ENCODE data around the gene ABHD1. TPM values are rescaled to one million over a fixed set of nuclear protein-coding genes. Genes with fewer than 3 reads are reported as not detected.

Gene ABHD1
- total RNA-seq, 1 experiment from 2014 or later, result 0.18 TPM

DNA sequence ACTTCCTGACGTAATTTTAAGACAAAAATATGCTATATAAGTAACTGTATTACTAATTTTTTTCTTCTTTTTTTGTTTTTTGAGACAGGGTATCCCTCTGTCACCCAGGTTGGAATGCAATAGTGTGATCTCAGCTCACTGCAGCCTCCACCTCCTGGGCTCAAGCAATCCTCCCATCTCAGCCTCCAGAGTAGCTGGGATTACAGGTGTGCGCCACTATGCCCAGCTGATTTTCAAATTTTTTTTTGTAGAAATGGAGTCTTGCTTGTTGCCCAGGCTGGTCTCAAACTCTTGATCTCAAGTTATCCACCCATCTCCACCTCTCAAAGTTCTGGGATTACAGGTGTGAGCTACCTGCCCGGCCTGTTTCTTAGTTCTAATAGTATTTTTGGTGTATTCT lies 54.9 kb downstream of the ABHD1 start:
- Histone ChIP-seq H3K27me3 (replicated peaks; ENCODE audit: control insufficient read depth, insufficient read depth, low read length) (no peaks in the 10 kb centered on the region), H3K36me3 (ENCODE audit: control insufficient read depth, insufficient read depth, low read length) (no peaks in the 10 kb centered on the region), H3K4me1 (peaks cover 5% of the 10 kb centered on the region), H3K4me3 (ENCODE audit: low read depth, low read length) (no peak overlapping the region), H3K9me3 (no peaks in the 10 kb centered on the region)
- H3K27me3 Mint-ChIP-seq (ENCODE audit: insufficient read depth, unreplicated experiment), result no peaks in the 10 kb centered on the region
- TF ChIP-seq, protein P1, sequence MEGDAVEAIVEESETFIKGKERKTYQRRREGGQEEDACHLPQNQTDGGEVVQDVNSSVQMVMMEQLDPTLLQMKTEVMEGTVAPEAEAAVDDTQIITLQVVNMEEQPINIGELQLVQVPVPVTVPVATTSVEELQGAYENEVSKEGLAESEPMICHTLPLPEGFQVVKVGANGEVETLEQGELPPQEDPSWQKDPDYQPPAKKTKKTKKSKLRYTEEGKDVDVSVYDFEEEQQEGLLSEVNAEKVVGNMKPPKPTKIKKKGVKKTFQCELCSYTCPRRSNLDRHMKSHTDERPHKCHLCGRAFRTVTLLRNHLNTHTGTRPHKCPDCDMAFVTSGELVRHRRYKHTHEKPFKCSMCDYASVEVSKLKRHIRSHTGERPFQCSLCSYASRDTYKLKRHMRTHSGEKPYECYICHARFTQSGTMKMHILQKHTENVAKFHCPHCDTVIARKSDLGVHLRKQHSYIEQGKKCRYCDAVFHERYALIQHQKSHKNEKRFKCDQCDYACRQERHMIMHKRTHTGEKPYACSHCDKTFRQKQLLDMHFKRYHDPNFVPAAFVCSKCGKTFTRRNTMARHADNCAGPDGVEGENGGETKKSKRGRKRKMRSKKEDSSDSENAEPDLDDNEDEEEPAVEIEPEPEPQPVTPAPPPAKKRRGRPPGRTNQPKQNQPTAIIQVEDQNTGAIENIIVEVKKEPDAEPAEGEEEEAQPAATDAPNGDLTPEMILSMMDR (IDR thresholded peaks at IDR 0.05; ENCODE audit: insufficient read depth in 1 of 2, low read depth in 1 of 2, low read length in 1 of 2, severe bottlenecking in 1 of 2, unreplicated experiment in 1 of 2), result no peak
- CTCF ChIA-PET, result interaction anchor here (1.0 kb wide), 1 partner anchor 13 kb away, joined by 4 read pairs; no protein-coding TSS in a partner anchor
- POLR2A ChIA-PET, result no interaction called here
- H3K4me1 Mint-ChIP-seq (ENCODE audit: low read depth, unreplicated experiment), result peaks cover 8% of the 10 kb centered on the region
- no peaks in the 10 kb centered on the region for H3K36me3 Mint-ChIP-seq (ENCODE audit: insufficient read depth, unreplicated experiment)
- H3K9me3 Mint-ChIP-seq (ENCODE audit: unreplicated experiment), result no peaks in the 10 kb centered on the region
- DNase-seq, result no peak
- H3K4me3 Mint-ChIP-seq (ENCODE audit: unreplicated experiment), result no peak overlapping the region
- no peak overlapping the region for H3K27ac Mint-ChIP-seq (ENCODE audit: unreplicated experiment)
- no TSS peak for BruUV-seq (replicated peaks)
- intact Hi-C loops (cut with micrococcal nuclease; ENCODE audit: unreplicated experiment), result no loop called here

DNA sequence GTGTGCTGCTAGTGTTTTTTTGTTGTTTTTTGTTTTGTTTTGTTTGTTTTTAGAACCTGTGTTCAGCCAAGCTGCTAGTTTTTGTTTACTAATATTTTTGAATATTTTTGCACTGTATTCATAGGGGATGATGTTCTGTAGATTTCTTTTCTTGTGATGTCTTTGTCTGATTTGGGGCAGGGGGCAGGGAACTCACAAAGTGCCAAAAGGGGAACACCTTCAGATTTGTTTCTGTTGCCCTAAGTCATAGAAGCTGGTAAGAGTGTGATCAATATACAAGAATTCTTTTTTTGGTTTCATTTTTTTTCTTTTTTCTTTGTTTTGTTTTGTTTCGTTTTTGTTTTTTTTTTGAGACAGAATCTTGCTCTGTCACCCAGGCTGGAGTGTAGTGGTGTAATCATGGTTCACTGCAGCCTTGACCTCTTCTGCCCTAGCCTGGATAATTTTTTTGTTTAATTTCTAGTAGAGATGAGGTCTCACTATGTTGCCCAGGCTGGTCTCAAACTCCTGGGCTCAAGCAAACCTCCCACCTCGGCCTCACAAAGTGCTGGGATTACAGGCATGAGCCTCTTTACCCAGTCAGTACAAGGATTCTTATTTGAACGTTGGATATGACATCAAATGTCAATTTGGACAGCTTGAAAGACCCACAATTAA lies 55.9 kb downstream of the ABHD1 start:
- no peaks in the 10 kb centered on the region for H3K36me3 Mint-ChIP-seq (ENCODE audit: insufficient read depth, unreplicated experiment)
- no peaks in the 10 kb centered on the region for H3K36me3 ChIP-seq (ENCODE audit: control insufficient read depth, insufficient read depth, low read length)
- BruUV-seq (replicated peaks), result no TSS peak
- H3K4me3 Mint-ChIP-seq (ENCODE audit: unreplicated experiment), result no peak overlapping the region
- no peaks in the 10 kb centered on the region for H3K9me3 ChIP-seq
- CTCF ChIA-PET, result no interaction called here
- peaks cover 8% of the 10 kb centered on the region for H3K4me1 Mint-ChIP-seq (ENCODE audit: low read depth, unreplicated experiment)
- intact Hi-C loops (cut with micrococcal nuclease; ENCODE audit: unreplicated experiment), result no loop called here
- peaks cover 5% of the 10 kb centered on the region for H3K4me1 ChIP-seq
- H3K27me3 Mint-ChIP-seq (ENCODE audit: insufficient read depth, unreplicated experiment), result no peaks in the 10 kb centered on the region
- no peak overlapping the region for H3K4me3 ChIP-seq (ENCODE audit: low read depth, low read length)
- POLR2A ChIA-PET, result interaction anchor here (0.7 kb wide), 1 partner anchor 32 kb away, joined by 15 read pairs; the partner anchor contains the start of gene ATRAID
- TF ChIP-seq, protein P1 (IDR thresholded peaks at IDR 0.05; ENCODE audit: insufficient read depth in 1 of 2, low read depth in 1 of 2, low read length in 1 of 2, severe bottlenecking in 1 of 2, unreplicated experiment in 1 of 2), result no peak
- DNase-seq, result no peak
- H3K27me3 ChIP-seq (replicated peaks; ENCODE audit: control insufficient read depth, insufficient read depth, low read length), result no peaks in the 10 kb centered on the region
- no peak overlapping the region for H3K27ac Mint-ChIP-seq (ENCODE audit: unreplicated experiment)
- H3K9me3 Mint-ChIP-seq (ENCODE audit: unreplicated experiment), result no peaks in the 10 kb centered on the region

Other genes starting within 250 kb of the ABHD1 start
- 4.9 and 5.7 TPM in 2 replicates for gene MAPRE3, start 153.2 kb upstream of the ABHD1 start, total RNA-seq (2022)
- 85.0 and 85.4 TPM in 2 replicates for gene TMEM214, start 90.8 kb upstream of the ABHD1 start, total RNA-seq (2022)
- gene AGBL5, start 72.1 kb upstream of the ABHD1 start, total RNA-seq (2022), result 31.4 and 34.1 TPM in 2 replicates
- 237 and 249 TPM in 2 replicates for gene OST4, start 52.2 kb upstream of the ABHD1 start, total RNA-seq (2022)
- gene EMILIN1, start 45.2 kb upstream of the ABHD1 start, total RNA-seq (2022), result 0.30 and 0.43 TPM in 2 replicates
- gene KHK, start 37.0 kb upstream of the ABHD1 start, total RNA-seq (2022), result 7.9 and 9.3 TPM in 2 replicates
- gene CGREF1, start 4.7 kb upstream of the ABHD1 start, total RNA-seq (2022), result 4.4 and 5.0 TPM in 2 replicates
- gene PREB, start 10.8 kb downstream of the ABHD1 start, total RNA-seq (2022), result 62.5 and 65.3 TPM in 2 replicates
- not detected in 2 replicates for gene PRR30, start 15.6 kb downstream of the ABHD1 start, total RNA-seq (2022)
- gene TCF23, start 25.2 kb downstream of the ABHD1 start, total RNA-seq (2022), result not detected in 2 replicates
- 150 and 157 TPM in 2 replicates for gene ATRAID, start 88.2 kb downstream of the ABHD1 start, total RNA-seq (2022)
- gene SLC5A6, start 88.5 kb downstream of the ABHD1 start, total RNA-seq (2022), result 93.7 and 98.2 TPM in 2 replicates
- gene CAD, start 93.6 kb downstream of the ABHD1 start, total RNA-seq (2022), result 86.4 and 103 TPM in 2 replicates
- 3.9 and 4.3 TPM in 2 replicates for gene SLC30A3, start 139.2 kb downstream of the ABHD1 start, total RNA-seq (2022)
- 0.25 and 0.51 TPM in 2 replicates for gene DNAJC5G, start 151.6 kb downstream of the ABHD1 start, total RNA-seq (2022)
- 0.25 TPM in 1 of 2 replicates, not detected in the other for gene TRIM54, start 158.6 kb downstream of the ABHD1 start, total RNA-seq (2022)
- 0.86 TPM in 1 of 2 replicates, not detected in the other for gene UCN, start 184.6 kb downstream of the ABHD1 start, total RNA-seq (2022)
- 43.4 and 50.6 TPM in 2 replicates for gene MPV17, start 199.3 kb downstream of the ABHD1 start, total RNA-seq (2022)
- gene GTF3C2, start 232.9 kb downstream of the ABHD1 start, total RNA-seq (2022), result 81.0 and 91.4 TPM in 2 replicates
- gene EIF2B4, start 246.5 kb downstream of the ABHD1 start, total RNA-seq (2022), result 79.7 and 91.3 TPM in 2 replicates
- 98.7 and 108 TPM in 2 replicates for gene SNX17, start 246.8 kb downstream of the ABHD1 start, total RNA-seq (2022)

All from Caco-2 (cell line).